GM23338 (cell line): ENCODE results near the gene SPC24.

Experiments used
- CTCF ChIP-seq, 2 experiments: fragments of 200-600 bp in 1 of 2; sonication (generic) in 1 of 2; conservative IDR thresholded peaks; 2 replicates each; pipeline versions ENCODE4 v1.5.1 to v1.6.1; 2016 to 2017; ENCODE audit warnings: antibody characterized with exemption in 2 of 2, low read depth in 2 of 2, mild to moderate bottlenecking in 2 of 2, moderate library complexity in 1 of 2
- EZH2 ChIP-seq: fragments of 200-600 bp; sonication (generic); IDR thresholded peaks from one replicate; pipeline ENCODE4 v1.8.0; 2017; ENCODE audit warnings: antibody characterized with exemption, mild to moderate bottlenecking, low read depth; ENCODE audit not compliant: unreplicated experiment
- EZH2phosphoT487 ChIP-seq: fragments of 200-600 bp; sonication (generic); IDR thresholded peaks from one replicate; pipeline ENCODE4 v1.8.1; 2018; ENCODE audit warnings: antibody characterized with exemption; ENCODE audit not compliant: unreplicated experiment
- NANOG ChIP-seq: IDR thresholded peaks from 2 replicates; pipeline ENCODE4 v1.6.1; 2016; ENCODE audit warnings: antibody characterized with exemption, borderline replicate concordance
- POLR2AphosphoS5 ChIP-seq: IDR thresholded peaks from 2 replicates; pipeline ENCODE4 v1.6.1; 2016; ENCODE audit warnings: antibody characterized with exemption, low read depth

DNA sequence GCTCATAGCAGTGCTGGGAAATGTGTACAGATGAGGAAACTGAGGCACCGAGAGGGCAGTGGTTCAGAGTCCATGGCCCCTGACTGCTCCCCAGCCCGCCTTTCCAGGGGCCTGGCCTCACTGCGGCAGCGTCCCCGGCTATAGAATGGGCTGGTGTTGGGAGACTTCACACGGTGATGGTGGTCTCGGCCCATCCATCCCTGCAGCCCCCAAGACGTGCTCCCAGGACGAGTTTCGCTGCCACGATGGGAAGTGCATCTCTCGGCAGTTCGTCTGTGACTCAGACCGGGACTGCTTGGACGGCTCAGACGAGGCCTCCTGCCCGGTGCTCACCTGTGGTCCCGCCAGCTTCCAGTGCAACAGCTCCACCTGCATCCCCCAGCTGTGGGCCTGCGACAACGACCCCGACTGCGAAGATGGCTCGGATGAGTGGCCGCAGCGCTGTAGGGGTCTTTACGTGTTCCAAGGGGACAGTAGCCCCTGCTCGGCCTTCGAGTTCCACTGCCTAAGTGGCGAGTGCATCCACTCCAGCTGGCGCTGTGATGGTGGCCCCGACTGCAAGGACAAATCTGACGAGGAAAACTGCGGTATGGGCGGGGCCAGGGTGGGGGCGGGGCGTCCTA is 50.5 kb downstream of the SPC24 start:
- TF ChIP-seq NANOG (no peak), POLR2AphosphoS5 (no peak), CTCF (conservative IDR thresholded peaks at IDR 0.05; ENCODE audit: low read depth in 2 of 2) (no peak), EZH2phosphoT487 (no peak), EZH2 (no peak)
